ENCODE results near the gene TCAIM.
A peak's percentile ranks its signal among the peaks of the same experiment; 100 is the strongest.
"Not testable (repeated sequence)": the region's sequence is repeated elsewhere in the genome, so short reads cannot be mapped to it uniquely, and the experiment has no call there.

The TCAIM gene

DNA sequence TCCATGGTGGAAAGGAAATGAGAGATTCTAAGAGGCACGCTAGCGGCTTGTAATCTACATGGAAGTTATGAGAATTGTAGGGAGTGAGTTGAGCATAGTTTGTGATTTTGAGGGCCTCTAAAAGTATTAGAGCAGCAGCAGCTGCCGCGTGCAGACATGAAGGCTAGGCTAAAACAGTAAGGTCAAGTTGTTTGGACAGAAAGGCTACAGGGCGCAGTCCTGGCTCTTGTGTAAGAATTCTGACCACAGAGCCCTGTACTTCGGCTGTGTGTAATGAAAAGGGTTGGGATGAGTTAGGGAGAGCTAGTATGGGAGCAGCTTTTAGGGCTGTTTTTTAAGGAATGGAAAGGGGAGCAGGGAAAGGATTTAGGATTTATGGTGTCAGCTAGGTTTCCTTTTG lies 8.0 kb downstream of the TCAIM start:
- DNase-seq = not testable (repeated sequence)

DNA sequence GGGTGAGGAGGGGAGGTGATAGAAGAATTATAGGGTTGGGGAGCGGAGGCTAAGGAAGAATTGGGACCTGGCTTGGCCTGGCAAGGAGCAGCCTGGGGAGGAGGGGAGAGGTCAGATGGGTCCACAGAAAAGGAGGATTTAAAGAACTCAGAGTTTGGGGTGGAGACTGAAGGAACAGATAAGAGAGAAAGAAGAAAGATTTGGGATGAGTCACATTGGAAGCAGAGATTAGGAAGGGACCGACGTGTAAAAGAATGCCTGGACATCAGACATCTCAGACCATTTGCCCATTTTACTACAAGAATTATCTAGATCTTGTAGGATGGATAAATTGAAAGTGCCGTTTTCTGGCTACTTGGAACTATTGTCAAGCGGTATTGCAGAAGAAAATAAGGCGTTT lies 10.4 kb downstream of the TCAIM start:
- DNase-seq = no peak

DNA sequence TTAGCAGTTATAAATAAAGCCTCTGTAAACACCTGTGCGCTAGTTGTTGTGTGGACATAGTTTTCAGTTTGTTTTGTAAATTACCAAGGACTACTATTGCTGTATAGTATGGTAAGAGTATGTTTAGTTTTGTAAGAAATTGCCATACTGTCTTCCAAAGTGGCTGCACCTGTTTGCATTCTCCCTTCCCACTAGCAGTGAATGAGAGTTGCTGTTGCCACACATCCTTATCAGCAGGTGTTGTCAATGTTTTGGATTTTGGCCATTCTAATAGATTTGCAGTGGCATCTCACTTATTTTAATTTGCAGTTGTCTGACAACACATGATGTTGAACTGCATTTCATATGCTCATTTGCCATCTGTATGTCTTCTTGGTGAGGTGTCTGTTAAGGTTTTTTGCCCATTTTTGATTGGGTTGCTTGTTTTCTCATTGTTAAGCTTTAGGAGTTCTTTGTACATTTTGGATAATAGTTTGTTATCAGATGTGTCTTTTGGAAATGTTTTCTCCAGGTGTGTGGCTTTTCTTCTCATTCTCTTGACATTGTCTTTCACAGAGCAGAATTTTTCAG lies 14.9 kb downstream of the TCAIM start:
- no peak for DNase-seq

DNA sequence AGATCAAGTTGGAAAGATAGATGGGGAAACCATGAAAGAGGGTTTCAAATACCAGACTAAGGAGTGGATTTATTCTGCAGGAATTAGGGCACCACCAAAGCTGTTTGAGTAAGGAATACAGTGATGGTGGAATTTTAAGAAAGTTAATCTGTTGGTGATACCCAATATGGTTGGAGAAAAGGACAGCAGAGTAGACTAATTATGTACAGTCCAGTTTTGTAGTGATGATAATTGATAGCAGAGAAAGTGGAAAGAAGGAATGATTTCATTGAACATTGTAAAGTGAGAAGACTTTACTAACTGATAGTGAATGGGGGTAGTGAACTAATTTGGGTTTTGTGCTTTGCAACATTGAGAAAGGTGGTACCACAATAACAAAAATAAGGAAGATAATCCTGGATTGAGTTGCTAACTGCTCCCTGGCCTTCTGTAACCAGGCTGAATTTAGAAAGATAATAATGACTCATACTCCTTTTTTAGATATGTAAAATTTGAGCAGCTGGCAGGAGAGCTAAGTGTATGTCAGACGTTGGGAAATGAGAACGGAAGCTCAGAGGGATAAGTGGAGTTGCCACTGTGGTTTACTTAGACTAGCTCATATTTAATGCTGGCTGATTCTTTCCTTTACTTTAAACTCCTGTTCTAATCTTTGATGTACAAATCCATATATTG lies 16.9 kb downstream of the TCAIM start:
- DNase-seq = peak; percentile 42

DNA sequence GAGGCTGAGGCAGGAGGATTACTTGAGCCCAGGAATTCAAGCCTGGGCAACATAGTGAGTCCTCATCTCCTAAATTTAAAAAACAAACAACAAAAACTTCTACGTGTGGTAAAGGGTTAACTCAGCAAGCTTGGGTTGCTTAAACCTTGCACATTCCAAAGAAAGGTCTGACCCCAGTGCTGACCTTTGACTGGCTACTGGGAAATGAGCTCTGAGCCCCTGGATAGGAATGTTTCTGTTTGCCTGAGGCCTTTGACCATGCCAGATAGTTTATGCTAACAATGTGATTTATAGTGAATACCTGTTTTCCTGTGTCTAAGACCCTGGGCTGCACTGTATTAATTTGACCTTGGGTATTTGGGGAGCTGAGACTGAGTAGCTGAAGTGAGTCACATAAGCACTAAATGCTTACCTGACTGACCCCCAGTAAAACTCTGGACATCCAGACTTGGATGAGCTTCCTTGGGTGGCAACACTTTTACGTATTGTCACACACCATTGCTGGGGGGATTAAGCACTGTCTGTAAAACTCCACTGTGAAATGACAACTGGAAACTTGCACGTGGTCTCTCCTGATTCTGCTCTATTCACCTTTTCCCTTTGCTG lies 20.7 kb downstream of the TCAIM start:
- no peak for DNase-seq

GRCh38 chr3:44363591-44363990 lies 25.0 kb downstream of the TCAIM start:
- no peak for DNase-seq

DNA sequence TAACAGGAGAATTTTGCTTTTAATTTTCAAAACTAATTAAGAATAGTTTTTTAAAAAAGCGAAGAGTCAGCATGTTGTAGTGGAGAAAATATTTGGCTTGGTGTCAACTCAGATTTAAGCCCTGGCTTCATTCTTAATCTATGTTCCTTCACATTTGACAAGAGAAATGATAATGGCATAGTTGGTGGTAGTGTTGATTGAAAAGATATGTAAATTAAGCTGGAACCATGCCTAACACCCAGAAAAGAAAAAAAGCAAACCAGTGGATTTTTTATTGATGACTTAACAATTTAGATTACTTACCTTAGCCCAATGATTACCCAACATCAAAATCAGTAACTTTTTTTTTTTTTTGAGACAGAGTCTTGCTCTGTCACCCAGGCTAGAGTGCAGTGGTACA lies 27.4 kb downstream of the TCAIM start:
- DNase-seq = no peak

DNA sequence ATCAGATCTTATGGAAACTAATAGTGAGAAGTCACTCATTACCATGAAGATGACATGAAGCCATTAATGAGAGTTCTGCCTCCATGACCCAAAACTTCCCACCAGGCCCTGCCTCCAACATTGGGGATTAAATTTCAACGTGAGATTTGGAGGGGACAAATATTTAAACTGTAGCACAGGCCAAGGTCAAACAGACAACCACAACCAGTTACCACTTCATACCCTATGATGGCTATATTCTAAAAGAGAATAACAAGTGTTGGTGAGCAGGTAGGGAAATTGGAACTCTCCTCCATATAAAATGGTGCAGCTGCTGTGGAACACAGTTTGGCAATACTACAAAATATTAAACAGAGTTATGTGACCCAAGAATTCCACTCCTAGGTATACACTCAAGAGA lies 36.9 kb downstream of the TCAIM start:
- DNase-seq = no peak

- DNase-seq = no peak
Observed at GRCh38 chr3:44387404-44387803, 48.8 kb downstream of the TCAIM start.

GRCh38 chr3:44392489-44392888 lies 53.9 kb downstream of the TCAIM start:
- no peak for DNase-seq

GRCh38 chr3:44395714-44396113 lies 57.1 kb downstream of the TCAIM start:
- DNase-seq = no peak

DNA sequence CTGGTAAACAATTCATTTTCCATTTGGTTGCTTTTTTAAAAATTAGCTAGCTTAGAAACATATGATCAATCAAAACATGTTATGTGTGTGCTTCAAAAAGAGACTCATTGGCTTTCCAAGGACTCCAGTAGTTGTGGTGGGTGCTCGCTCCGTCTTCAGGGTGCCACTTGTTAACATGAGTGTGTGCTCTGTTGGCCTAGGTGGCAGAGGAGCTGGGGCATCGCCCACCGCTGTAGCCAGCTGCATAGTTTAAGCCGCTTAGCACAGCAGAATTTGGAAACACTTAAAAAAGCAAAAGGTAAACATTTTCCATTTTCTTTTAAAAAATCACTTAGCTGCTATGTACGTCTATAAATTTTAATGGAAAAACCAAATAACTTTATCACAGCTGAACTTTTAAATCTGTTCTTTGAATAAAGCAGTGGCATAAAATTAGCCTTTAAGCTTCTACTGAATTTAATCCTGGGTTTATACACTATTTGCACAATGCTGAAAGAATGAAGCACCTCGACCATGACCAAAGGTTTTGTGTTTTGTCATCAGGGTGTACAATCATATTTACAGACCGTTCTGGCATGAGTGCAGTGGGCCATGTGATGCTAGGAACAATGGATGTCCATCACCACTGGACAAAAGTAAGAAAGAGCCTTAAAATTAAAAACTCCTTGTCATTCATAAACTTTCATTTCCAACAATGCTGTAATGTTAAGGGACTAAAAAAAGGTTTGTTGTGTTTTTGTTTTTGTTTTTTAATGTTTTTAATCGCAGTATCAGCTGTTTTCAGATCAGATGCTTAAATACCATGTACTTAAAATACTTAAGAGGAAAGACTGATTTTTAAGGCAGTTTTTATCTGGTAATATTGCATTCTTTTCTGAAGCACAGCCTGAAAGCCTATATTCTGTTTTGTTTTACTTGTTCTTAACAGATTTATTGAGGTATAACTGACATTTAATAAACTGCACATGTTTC lies 57.9 kb downstream of the TCAIM start:
- DNase-seq = no peak

GRCh38 chr3:44398271-44398670 lies 59.7 kb downstream of the TCAIM start:
- DNase-seq = not testable (repeated sequence)

GRCh38 chr3:44398853-44399252 lies 60.3 kb downstream of the TCAIM start:
- DNase-seq = no peak

- peak; percentile 17 for DNase-seq
Observed at GRCh38 chr3:44400771-44401170, 62.2 kb downstream of the TCAIM start.

- no peak for DNase-seq
Observed at GRCh38 chr3:44402548-44402947, 64.0 kb downstream of the TCAIM start.

- DNase-seq = no peak
Observed at GRCh38 chr3:44409640-44410410, 71.3 kb downstream of the TCAIM start.

DNA sequence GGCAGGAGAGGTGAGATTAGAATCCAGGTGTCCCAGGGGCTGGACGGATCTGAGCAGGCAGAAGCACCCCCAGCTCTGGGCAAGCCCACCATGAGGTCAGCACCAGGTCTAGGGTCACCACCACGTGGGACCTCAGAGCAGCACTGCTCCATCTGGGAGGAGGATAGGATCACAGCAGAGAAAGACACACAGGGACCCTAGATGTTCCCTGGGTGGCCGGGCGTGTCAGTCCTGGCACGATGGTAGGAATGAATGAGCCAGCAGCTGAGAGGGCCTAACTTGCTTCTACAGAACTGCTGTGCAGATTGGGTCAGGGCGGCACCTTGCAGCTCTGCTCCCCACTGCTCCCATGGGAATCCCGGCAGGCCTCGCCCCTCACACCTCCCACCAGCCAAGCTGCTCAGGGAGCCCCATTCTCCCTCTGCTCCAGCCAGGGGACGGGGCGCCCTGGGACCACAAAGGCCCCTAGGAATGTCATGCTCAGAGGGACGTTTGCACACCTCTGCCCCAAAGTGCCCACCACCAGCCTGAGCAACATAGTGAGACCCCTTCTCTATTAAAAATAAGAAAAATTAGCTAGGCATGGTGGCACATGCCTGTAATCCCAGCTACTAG lies 72.6 kb downstream of the TCAIM start:
- DNase-seq = no peak

DNA sequence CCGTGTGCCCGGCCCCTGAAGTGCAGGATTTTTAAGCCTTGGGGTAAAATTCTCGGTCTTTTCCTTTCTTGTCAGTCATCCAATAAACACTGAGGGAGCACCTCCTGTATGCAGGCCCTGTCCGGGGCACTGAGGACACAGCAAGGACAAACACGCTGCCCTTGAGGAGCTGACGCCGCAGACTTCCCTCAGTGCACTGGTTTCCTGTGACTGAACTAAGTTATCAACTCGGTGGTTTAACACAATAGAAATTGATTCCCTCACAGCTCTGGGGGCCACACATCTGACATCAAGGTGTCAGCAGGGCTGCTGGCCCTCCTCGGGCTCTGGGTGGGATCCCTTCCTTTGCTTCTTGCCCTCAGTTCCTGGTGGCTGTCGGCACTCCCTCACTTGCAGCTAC lies 73.8 kb downstream of the TCAIM start:
- no peak for DNase-seq

GRCh38 chr3:44414517-44415090 lies 76.0 kb downstream of the TCAIM start:
- DNase-seq = no peak

- DNase-seq = no peak
Observed at GRCh38 chr3:44415421-44415820, 76.9 kb downstream of the TCAIM start.
